CD4-positive, alpha-beta T cell (primary cell): ENCODE measurements around the gene NFKBIL1. TPM values are rescaled to one million over a fixed set of nuclear protein-coding genes. Genes with fewer than 3 reads are reported as not detected.

Experiments used
- ATAC-seq: fragments of 200-7000 bp; cut with Tn5 transposase; one replicate; pipeline ENCODE4 v1.10.0; 2022; ENCODE audit warnings: mild to moderate bottlenecking; ENCODE audit not compliant: poor library complexity
- CTCF ChIA-PET: fragments of 350-600 bp; sonication (Branson Sonifier 250); formaldehyde crosslinking; loops from one replicate; lab custom pipeline; 2021; ENCODE audit warnings: antibody characterized with exemption, inconsistent platforms; lab: Charles Lee
- POLR2A ChIA-PET: fragments of 350-600 bp; sonication (Branson Sonifier 250); formaldehyde crosslinking; loops from one replicate; lab custom pipeline; 2021; ENCODE audit warnings: antibody characterized with exemption, inconsistent platforms; lab: Charles Lee
- DNase-seq, 14 experiments: peaks; one replicate each; pipeline ENCODE4 v3.0.0-alpha.2; 2013 to 2020; ENCODE audit warnings: mixed read lengths in 2 of 14
- H3K27ac ChIP-seq, 2 donors: one replicate each; pipeline versions ENCODE4 v1.5.1 to v1.7.0; 2013; ENCODE audit warnings: low read length in 2 of 2, low read depth in 1 of 2, mild to moderate bottlenecking in 1 of 2
- H3K27me3 ChIP-seq, 2 experiments: 1 replicate in 1 of 2; 2 replicates in 1 of 2; pipeline versions ENCODE4 v1.6.1 to v1.7.0; 2013; ENCODE audit warnings: low read length in 2 of 2, control low read depth in 1 of 2, mild to moderate bottlenecking in 1 of 2, moderate library complexity in 1 of 2; ENCODE audit not compliant: insufficient read depth in 2 of 2, control insufficient read depth in 1 of 2
- H3K36me3 ChIP-seq: one replicate; pipeline ENCODE4 v1.6.1; 2013; ENCODE audit warnings: low read length, control low read depth; ENCODE audit not compliant: insufficient read depth
- H3K4me1 ChIP-seq: one replicate; pipeline ENCODE4 v1.6.1; 2013; ENCODE audit warnings: low read length, control low read depth; ENCODE audit not compliant: insufficient read depth
- H3K4me3 ChIP-seq: one replicate; pipeline ENCODE4 v1.5.1; 2013; ENCODE audit warnings: mild to moderate bottlenecking, low read length, moderate library complexity
- H3K9me3 ChIP-seq, 2 experiments: 1 replicate in 1 of 2; 2 replicates in 1 of 2; pipeline versions ENCODE4 v1.6.1 to v1.7.0; 2013; ENCODE audit warnings: low read length in 2 of 2, mild to moderate bottlenecking in 2 of 2, control low read depth in 1 of 2, moderate library complexity in 1 of 2; ENCODE audit not compliant: control insufficient read depth in 1 of 2, insufficient read depth in 1 of 2
- H3K27ac Mint-ChIP-seq: one replicate; pipeline ENCODE4 v1.8.0; 2020; ENCODE audit warnings: mixed read lengths
- H3K27me3 Mint-ChIP-seq: one replicate; pipeline ENCODE4 v1.8.0; 2021; ENCODE audit warnings: mixed read lengths
- H3K36me3 Mint-ChIP-seq: one replicate; pipeline ENCODE4 v1.8.0; 2021; ENCODE audit warnings: low read depth, mixed read lengths
- H3K4me1 Mint-ChIP-seq: one replicate; pipeline ENCODE4 v1.8.0; 2021; ENCODE audit warnings: low read depth, mixed read lengths
- H3K4me3 Mint-ChIP-seq: one replicate; pipeline ENCODE4 v1.8.0; 2020; ENCODE audit warnings: mild to moderate bottlenecking, mixed read lengths
- H3K9me3 Mint-ChIP-seq: one replicate; pipeline ENCODE4 v1.8.0; 2020; ENCODE audit warnings: mixed read lengths
- CTCF ChIP-seq: fragments of 200-600 bp; IDR thresholded peaks from one replicate; pipeline ENCODE4 v1.8.0; 2022; ENCODE audit warnings: antibody characterized with exemption, mild to moderate bottlenecking
- intact Hi-C, 2 experiments: fragments of 100-400 bp; cut with DNase I in 1 of 2; cut with micrococcal nuclease in 1 of 2; formaldehyde crosslinking; loops; one replicate each; pipeline versions ENCODE4 v1.15.1 to v1.9.0; 2023 to 2025; cut with DNase I, micrococcal nuclease
- total RNA-seq, 174 experiments: library from RNA in 2 of 174; stranded (reverse) in 2 of 174; gene quantifications; one replicate each; pipeline ENCODE4 v1.2.3 and lab custom pipeline; 2021 to 2026

NFKBIL1 gene
- total RNA-seq, 2 experiments from 2014 or later, result 7.6 to 9.3 TPM

- CTCF ChIA-PET, result interaction anchor here (0.9 to 16.9 kb wide), 5 partner anchors 9 to 67 kb away, joined by 3 to 353 read pairs (median 3); partner anchors contain the start of gene NCR3
- Histone ChIP-seq H3K4me1 (peaks cover 78% of the 10 kb centered on the region), H3K9me3 (no peaks in the 10 kb centered on the region), H3K27me3 (no peaks in the 10 kb centered on the region), H3K36me3 (no peaks in the 10 kb centered on the region), H3K4me3 (peak overlapping the region; percentile 32), H3K27ac (peak overlapping the region; percentile 75 to 95)
- DNase-seq (peak in 4 of 14 experiments; percentile 46 to 75 (median 68)), ATAC-seq (peak; percentile 20)
- Mint-ChIP-seq H3K4me3 (peak overlapping the region; percentile 80), H3K36me3 (peaks cover 13% of the 10 kb centered on the region), H3K4me1 (peaks cover 77% of the 10 kb centered on the region), H3K9me3 (no peaks in the 10 kb centered on the region), H3K27me3 (no peaks in the 10 kb centered on the region), H3K27ac (peak overlapping the region; percentile 85)
- intact Hi-C loops, result loop anchor here in 1 of 2 experiments (10.0 kb wide), 1 partner anchor 248 kb away; no protein-coding TSS in a partner anchor
- TF ChIP-seq CTCF, result no peak
- POLR2A ChIA-PET, result interaction anchor here (1.0 to 34.9 kb wide), 6 partner anchors 1 to 66 kb away, joined by 4 to 1160 read pairs (median 163); partner anchors contain the start of genes ATP6V1G2, BAG6, DDX39B and LST1
These were observed 39.3 kb downstream of the NFKBIL1 start for GRCh38 chr6:31586599-31587281.

GRCh38 chr6:31587791-31588777, 40.7 kb downstream of the NFKBIL1 start:
- POLR2A ChIA-PET, result interaction anchor here (1.0 to 34.9 kb wide), 5 partner anchors 2 to 46 kb away, joined by 4 to 1160 read pairs (median 220); partner anchors contain the start of genes ATP6V1G2, DDX39B, LST1 and LTA
- intact Hi-C loops, result loop anchor here in 1 of 2 experiments (10.0 kb wide), 1 partner anchor 247 kb away; no protein-coding TSS in a partner anchor

More at GRCh38 chr6:31587791-31588777, 40.7 kb downstream of the NFKBIL1 start:
- peak overlapping the region; percentile 85 for H3K27ac Mint-ChIP-seq
- TF ChIP-seq CTCF, result no peak
- Histone ChIP-seq H3K27ac (peak overlapping the region; percentile 75 to 95), H3K4me1 (peaks cover 81% of the 10 kb centered on the region), H3K9me3 (no peaks in the 10 kb centered on the region), H3K4me3 (peak overlapping the region; percentile 32), H3K27me3 (no peaks in the 10 kb centered on the region), H3K36me3 (no peaks in the 10 kb centered on the region)
- H3K4me1 Mint-ChIP-seq, result peaks cover 75% of the 10 kb centered on the region
- DNase-seq (no peak), ATAC-seq (no peak)
- H3K9me3 Mint-ChIP-seq, result no peaks in the 10 kb centered on the region
- CTCF ChIA-PET, result interaction anchor here (1.1 to 16.9 kb wide), 3 partner anchors 8 to 37 kb away, joined by 3 to 353 read pairs (median 20); partner anchors contain the start of gene NCR3
- no peaks in the 10 kb centered on the region for H3K36me3 Mint-ChIP-seq
- H3K4me3 Mint-ChIP-seq, result peak overlapping the region; percentile 15
- no peaks in the 10 kb centered on the region for H3K27me3 Mint-ChIP-seq
